NCI-H187 (cell line): ENCODE data around the gene CDKN1A.
"Not testable (repeated sequence)": the region's sequence is repeated elsewhere in the genome, so short reads cannot be mapped to it uniquely, and the experiment has no call there.

Experiments used
- DNase-seq, 2 experiments: peaks; one replicate each; lab custom pipeline; 2025; lab: John Stamatoyannopoulos, UW

Gene CDKN1A

GRCh38 chr6:36678488-36679042 lies at the start of gene CDKN1A:
Gene CDKN1A, plus strand, starts transcription at chr6:36678714. Its CDS starts 5,388 bp downstream, at chr6:36684102.
- peak; percentile 80 to 81 for DNase-seq

- no peak for DNase-seq
These were observed 48.7 kb upstream of the CDKN1A start for GRCh38 chr6:36629784-36630183.

GRCh38 chr6:36631326-36632011 lies 47.0 kb upstream of the CDKN1A start:
- no peak for DNase-seq

GRCh38 chr6:36633370-36633769 lies 45.1 kb upstream of the CDKN1A start:
- DNase-seq, result no peak

GRCh38 chr6:36633915-36634314 lies 44.6 kb upstream of the CDKN1A start:
- DNase-seq, result no peak

GRCh38 chr6:36634317-36635108 lies 44.0 kb upstream of the CDKN1A start:
- DNase-seq, result no peak

- no peak for DNase-seq
These were observed 42.2 kb upstream of the CDKN1A start for GRCh38 chr6:36636283-36636682.

- no peak for DNase-seq
These were observed 41.7 kb upstream of the CDKN1A start for GRCh38 chr6:36636687-36637418.

- no peak for DNase-seq
These were observed 39.9 kb upstream of the CDKN1A start for GRCh38 chr6:36638579-36638978.

GRCh38 chr6:36639171-36639808 lies 39.2 kb upstream of the CDKN1A start:
- no peak for DNase-seq

- DNase-seq, result no peak
These were observed 37.0 kb upstream of the CDKN1A start for GRCh38 chr6:36641543-36641942.

GRCh38 chr6:36642913-36643817 lies 35.3 kb upstream of the CDKN1A start:
- no peak for DNase-seq

GRCh38 chr6:36643977-36644376 lies 34.5 kb upstream of the CDKN1A start:
- DNase-seq, result no peak

- DNase-seq, result no peak
These were observed 29.4 kb upstream of the CDKN1A start for GRCh38 chr6:36649086-36649485.

GRCh38 chr6:36649701-36650484 lies 28.6 kb upstream of the CDKN1A start:
- no peak for DNase-seq

GRCh38 chr6:36650848-36651478 lies 27.6 kb upstream of the CDKN1A start:
- DNase-seq, result no peak

- no peak for DNase-seq
These were observed 26.7 kb upstream of the CDKN1A start for GRCh38 chr6:36651659-36652379.

- DNase-seq, result not testable (repeated sequence)
These were observed 24.0 kb upstream of the CDKN1A start for GRCh38 chr6:36654469-36654868.
